Measurements from ENCODE around the gene PRKN. TPM values are rescaled to one million over a fixed set of nuclear protein-coding genes. Genes with fewer than 3 reads are reported as not detected.

PRKN gene
- total and polyA plus RNA-seq, 2 experiments from 2014 or later = 0.10 to 0.84 TPM

DNA sequence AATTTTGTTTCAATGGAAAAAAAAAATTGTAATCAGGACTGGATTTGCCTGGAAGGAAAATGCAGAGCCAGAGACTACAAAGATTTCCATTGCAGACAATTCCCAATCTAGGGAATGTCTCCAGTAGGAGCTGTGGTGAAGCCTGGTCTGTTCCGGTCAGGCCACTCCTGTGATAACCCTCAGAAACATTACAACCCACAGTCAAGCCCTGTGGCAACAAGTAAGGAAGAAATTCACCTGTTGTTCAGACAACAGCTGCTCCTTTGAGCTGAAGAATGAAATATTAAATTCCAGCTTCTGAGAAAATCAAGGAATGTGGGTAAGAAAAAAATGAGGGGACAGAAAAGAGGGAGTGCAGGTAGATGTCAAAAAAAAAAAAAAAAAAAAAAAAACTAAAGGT is 8.0 kb downstream of the PRKN start (continued):
- TF ChIP-seq, protein P1, sequence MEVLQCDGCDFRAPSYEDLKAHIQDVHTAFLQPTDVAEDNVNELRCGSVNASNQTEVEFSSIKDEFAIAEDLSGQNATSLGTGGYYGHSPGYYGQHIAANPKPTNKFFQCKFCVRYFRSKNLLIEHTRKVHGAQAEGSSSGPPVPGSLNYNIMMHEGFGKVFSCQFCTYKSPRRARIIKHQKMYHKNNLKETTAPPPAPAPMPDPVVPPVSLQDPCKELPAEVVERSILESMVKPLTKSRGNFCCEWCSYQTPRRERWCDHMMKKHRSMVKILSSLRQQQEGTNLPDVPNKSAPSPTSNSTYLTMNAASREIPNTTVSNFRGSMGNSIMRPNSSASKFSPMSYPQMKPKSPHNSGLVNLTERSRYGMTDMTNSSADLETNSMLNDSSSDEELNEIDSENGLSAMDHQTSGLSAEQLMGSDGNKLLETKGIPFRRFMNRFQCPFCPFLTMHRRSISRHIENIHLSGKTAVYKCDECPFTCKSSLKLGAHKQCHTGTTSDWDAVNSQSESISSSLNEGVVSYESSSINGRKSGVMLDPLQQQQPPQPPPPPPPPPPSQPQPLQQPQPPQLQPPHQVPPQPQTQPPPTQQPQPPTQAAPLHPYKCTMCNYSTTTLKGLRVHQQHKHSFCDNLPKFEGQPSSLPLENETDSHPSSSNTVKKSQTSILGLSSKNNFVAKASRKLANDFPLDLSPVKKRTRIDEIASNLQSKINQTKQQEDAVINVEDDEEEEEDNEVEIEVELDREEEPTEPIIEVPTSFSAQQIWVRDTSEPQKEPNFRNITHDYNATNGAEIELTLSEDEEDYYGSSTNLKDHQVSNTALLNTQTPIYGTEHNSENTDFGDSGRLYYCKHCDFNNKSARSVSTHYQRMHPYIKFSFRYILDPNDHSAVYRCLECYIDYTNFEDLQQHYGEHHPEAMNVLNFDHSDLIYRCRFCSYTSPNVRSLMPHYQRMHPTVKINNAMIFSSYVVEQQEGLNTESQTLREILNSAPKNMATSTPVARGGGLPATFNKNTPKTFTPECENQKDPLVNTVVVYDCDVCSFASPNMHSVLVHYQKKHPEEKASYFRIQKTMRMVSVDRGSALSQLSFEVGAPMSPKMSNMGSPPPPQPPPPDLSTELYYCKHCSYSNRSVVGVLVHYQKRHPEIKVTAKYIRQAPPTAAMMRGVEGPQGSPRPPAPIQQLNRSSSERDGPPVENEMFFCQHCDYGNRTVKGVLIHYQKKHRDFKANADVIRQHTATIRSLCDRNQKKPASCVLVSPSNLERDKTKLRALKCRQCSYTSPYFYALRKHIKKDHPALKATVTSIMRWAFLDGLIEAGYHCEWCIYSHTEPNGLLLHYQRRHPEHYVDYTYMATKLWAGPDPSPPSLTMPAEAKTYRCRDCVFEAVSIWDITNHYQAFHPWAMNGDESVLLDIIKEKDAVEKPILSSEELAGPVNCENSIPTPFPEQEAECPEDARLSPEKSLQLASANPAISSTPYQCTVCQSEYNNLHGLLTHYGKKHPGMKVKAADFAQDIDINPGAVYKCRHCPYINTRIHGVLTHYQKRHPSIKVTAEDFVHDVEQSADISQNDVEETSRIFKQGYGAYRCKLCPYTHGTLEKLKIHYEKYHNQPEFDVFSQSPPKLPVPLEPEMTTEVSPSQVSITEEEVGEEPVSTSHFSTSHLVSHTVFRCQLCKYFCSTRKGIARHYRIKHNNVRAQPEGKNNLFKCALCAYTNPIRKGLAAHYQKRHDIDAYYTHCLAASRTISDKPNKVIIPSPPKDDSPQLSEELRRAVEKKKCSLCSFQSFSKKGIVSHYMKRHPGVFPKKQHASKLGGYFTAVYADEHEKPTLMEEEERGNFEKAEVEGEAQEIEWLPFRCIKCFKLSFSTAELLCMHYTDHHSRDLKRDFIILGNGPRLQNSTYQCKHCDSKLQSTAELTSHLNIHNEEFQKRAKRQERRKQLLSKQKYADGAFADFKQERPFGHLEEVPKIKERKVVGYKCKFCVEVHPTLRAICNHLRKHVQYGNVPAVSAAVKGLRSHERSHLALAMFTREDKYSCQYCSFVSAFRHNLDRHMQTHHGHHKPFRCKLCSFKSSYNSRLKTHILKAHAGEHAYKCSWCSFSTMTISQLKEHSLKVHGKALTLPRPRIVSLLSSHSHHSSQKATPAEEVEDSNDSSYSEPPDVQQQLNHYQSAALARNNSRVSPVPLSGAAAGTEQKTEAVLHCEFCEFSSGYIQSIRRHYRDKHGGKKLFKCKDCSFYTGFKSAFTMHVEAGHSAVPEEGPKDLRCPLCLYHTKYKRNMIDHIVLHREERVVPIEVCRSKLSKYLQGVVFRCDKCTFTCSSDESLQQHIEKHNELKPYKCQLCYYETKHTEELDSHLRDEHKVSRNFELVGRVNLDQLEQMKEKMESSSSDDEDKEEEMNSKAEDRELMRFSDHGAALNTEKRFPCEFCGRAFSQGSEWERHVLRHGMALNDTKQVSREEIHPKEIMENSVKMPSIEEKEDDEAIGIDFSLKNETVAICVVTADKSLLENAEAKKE (CRISPR knock-in tag; IDR thresholded peaks at IDR 0.05) = no peak

DNA sequence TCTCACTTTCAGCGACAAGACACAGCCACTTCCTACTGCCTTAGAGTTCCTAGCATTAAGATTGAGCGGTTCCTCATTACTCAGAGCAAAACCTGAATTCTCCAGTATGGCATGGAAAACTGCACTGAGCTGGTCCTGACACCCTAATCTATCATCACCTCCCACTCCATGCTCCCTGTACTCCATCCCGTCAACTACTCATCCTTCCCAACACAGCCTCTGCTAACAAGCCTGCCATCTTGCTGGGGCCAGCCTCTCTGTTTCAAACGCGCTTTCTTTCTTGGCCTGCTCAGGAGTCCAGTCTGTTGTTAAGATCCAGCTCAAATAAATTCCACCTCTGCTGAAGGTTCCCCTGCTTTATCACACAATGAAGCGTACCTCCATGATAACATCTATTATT is 12.0 kb downstream of the PRKN start:
- no peak overlapping the region for H3K4me3 ChIP-seq
- H3F3A ChIP-seq (replicated peaks; ENCODE audit: low read depth) = no peaks in the 10 kb centered on the region
- no peak overlapping the region for H3K4me3 Mint-ChIP-seq
- no peaks in the 10 kb centered on the region for H3K9me2 ChIP-seq (ENCODE audit: insufficient read depth)
- H3K4me1 Mint-ChIP-seq = peaks cover 25% of the 10 kb centered on the region
- H3K4me2 ChIP-seq = no peak overlapping the region
- H3K36me3 Mint-ChIP-seq (ENCODE audit: low read depth) = peaks cover 4% of the 10 kb centered on the region; the same call in 1 of the 3 replicates
- no peaks in the 10 kb centered on the region for H4K20me1 ChIP-seq (replicated peaks; ENCODE audit: insufficient read depth)
- H3K36me3 ChIP-seq (ENCODE audit: insufficient read depth) = 0 out of 2 replicates have a peak, but pooled peaks cover 5% of the 10 kb centered on the region
- peaks cover 22% of the 10 kb centered on the region for H3K4me1 ChIP-seq (ENCODE audit: insufficient read depth)
- no peak overlapping the region for H3K27ac ChIP-seq (ENCODE audit: low read depth)
- DNase-seq (ENCODE audit: low spot score) (no peak), ATAC-seq (no peak)
- peaks cover 4% of the 10 kb centered on the region for H3K9me3 Mint-ChIP-seq
- peaks cover 4% of the 10 kb centered on the region for H3K27me3 Mint-ChIP-seq (ENCODE audit: insufficient read depth, low read depth, poor library complexity)
- TF ChIP-seq, protein P2, sequence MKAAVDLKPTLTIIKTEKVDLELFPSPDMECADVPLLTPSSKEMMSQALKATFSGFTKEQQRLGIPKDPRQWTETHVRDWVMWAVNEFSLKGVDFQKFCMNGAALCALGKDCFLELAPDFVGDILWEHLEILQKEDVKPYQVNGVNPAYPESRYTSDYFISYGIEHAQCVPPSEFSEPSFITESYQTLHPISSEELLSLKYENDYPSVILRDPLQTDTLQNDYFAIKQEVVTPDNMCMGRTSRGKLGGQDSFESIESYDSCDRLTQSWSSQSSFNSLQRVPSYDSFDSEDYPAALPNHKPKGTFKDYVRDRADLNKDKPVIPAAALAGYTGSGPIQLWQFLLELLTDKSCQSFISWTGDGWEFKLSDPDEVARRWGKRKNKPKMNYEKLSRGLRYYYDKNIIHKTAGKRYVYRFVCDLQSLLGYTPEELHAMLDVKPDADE (IDR thresholded peaks at IDR 0.05) = no peak
- TF ChIP-seq STAT1 (IDR thresholded peaks at IDR 0.05; ENCODE audit: unreplicated experiment) (no peak), POLR2AphosphoS5 (IDR thresholded peaks at IDR 0.05; ENCODE audit: low read depth) (no peak), CREB1 (CRISPR knock-in tag; IDR thresholded peaks at IDR 0.05; ENCODE audit: low read depth) (no peak)
- H3K27me3 ChIP-seq (ENCODE audit: insufficient read depth) = no peaks in the 10 kb centered on the region
- no peak overlapping the region for H3K27ac Mint-ChIP-seq
- H2AFZ ChIP-seq = no peak overlapping the region
- H3K79me2 ChIP-seq (replicated peaks; ENCODE audit: insufficient read depth) = no peaks in the 10 kb centered on the region

All from GM23338 (cell line).